NCI-H146 (cell line): ENCODE measurements around the gene ALDOC.
"Not testable (repeated sequence)": the region's sequence is repeated elsewhere in the genome, so short reads cannot be mapped to it uniquely, and the experiment has no call there.

Experiments
- DNase-seq: peaks from one replicate; lab custom pipeline; 2025; lab: John Stamatoyannopoulos, UW

ALDOC gene

DNA sequence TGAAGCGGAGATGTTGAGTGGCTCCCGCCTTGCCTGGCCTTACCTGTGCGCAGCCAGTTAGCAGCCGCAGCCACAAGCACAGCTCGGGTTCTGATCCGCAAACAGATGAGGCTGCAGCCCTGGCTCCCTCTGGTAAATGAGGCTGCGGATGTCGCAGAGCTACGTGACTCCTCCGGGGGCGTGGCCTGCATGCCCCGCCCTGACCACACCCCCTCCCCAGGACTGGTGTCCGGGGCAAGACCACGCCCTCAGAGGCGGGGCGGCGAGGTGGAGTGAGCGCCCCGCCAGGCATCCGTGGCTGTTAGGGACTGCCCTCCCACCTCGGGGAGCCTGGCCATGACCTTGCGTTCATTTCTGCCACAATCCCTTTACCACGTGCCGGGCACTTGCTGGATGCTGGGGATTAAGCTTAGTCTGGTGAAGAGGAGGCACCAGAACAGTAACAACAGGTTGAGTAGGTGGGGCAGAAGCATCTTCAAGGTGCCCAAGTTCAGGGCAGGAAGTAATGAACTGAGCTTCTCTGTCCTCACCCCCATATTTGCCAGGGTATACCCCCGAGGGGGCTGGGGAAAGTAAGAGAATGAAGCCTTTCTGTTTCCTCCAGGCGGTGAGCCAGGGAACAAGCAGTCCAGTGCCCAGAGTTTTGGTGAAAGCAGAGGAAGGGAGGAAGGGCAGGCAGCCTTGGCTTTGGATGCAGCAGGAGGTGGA is at the start of gene ALDOC:
Gene ALDOC, minus strand, starts transcription at position 138 of the 708 bp plus-strand sequence. CDS start 1,363 bp downstream, outside the sequence.
- peak; percentile 98 for DNase-seq

DNA sequence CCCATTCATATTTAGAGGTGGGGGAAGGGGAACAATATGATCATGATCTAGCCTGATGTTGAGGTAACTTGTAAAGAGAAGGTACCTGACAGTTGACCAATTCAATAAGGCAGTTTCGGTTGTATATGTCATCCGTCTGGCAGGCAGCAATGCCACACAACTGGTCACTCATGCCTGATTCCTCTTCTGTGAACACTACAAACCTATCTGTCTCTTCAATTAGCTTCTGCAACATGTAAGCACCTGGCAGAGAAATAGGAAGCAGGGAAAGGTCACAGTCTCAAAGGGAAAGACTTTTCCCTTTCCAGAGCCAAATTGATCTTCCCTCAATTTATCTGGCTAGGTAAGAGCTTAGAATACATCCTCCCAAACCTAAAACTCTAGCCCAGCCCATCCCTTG is 47.5 kb upstream of the ALDOC start:
- DNase-seq, result no peak

DNA sequence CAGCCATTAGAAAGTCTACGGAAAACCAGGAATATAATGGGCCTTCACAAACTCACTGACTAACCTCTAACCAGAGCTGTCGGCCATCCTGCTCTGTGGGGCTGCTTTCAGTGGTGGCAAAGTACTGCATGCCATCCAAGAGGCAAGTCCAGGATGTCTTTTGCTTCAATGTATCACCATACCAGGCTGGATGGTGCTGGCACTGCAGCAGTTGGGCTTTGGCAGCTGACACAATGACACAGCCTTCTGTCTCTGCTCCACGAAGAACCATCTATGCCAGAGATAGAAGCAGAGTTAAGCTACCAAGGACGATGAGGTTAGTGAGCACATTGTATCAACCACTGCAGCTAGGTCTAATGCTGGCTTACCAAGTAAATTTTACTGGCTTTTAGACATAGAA is 47.0 kb upstream of the ALDOC start:
- DNase-seq, result no peak

DNA sequence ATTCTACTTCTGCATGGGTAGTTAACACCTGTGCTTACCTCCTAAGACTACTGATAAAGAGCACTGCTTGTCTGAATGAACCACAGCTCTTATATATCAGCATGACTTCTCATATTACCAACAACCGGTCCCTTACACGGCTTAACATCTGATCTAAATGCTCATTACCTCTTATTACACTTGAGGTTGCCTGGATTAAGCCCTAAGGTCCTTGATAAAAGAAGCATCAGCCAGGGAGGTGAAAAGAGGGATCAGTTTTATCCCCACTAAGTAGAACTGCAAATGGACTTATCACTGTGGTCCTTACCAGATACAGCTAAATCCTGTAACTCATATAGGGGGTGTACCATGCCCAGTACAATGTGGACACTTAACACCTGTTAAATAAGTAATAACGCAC is 45.5 kb upstream of the ALDOC start:
- no peak for DNase-seq

DNA sequence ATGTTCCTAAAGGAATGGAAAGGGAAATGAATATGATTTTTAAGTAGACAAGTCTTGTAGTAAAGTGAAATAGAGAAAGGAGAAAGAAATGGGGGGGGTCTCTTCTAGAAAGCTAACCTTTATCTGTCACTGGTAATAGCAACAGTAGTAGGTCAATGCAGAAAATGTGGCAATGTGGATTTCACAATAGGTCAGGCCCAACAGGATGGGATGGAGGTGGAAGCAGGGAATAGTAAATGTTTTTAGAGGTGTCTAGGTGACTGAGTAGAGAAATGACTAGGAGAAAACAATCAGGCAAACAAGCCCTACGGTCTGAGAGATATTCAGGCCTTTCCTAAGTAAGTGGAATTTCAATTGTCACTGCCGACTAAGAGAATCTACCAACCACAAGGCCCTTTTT is 43.3 kb upstream of the ALDOC start:
- no peak for DNase-seq

DNA sequence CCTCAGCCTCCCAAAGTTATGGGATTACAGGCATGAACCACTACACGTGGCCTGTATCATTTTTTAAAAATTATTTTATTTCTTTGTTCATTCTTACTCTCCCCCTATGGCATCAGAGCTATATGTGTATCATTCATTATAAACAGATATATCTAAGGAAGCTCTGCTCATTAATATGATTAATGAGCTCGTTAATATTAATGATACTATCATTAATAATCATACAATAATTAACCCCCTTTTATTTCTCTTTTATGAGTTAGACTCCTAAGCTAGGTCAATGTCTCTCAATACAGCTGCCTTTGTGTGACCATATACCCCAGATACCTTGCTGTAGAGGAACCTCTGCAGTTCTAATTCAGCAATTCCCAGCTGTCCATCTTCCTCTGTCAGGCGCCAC is 41.8 kb upstream of the ALDOC start:
- no peak for DNase-seq

DNA sequence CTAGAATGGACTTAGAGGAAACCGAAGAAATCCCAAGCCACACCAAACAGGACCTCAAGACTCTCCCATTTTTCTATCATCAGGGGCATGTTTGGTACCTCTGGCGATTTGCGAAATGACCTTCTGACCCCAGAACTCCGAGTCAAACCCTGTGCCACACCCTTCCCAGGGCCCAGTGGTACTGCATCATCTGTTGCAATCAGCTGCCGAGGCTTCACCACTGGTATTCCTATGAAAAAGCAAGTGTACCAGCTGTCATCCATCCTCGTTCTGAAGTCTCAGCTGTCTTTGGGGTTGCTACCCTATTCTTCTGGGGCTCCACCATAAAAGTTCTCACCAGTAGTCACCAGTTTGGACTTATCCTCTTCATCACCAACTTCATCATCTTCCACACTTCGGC is 39.6 kb upstream of the ALDOC start:
- no peak for DNase-seq

DNA sequence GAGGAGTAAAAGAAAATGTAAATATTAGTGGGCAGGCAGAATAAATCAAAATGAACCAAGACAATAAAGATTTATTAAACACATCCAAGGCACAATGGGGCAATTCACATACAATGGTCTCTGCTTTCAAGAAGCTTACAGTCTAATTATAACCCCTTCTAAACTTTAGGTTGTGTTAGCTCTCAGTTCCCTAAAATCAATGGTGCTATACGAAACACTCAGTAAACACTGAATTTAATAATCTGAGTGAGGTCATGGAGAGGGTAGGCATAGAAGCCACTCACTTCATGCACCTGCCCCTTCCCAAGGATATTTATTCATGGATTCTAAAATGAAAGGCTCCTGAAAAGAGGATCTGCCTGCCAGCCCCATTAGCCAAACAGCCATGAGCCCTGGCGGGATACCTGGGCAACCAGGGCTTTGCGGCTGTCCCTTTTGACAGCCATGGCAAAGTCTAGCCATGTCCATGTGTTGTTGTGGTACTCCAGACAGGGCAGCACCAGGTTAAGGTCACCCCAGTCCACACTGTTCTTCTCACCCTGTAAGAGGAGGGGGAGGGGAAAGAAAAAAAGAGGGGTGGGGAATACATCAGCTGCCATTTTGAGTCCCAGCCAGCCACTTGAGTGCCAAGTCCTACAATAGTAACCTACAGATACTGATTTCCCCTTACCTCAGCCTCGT is 38.7 kb upstream of the ALDOC start:
- no peak for DNase-seq

DNA sequence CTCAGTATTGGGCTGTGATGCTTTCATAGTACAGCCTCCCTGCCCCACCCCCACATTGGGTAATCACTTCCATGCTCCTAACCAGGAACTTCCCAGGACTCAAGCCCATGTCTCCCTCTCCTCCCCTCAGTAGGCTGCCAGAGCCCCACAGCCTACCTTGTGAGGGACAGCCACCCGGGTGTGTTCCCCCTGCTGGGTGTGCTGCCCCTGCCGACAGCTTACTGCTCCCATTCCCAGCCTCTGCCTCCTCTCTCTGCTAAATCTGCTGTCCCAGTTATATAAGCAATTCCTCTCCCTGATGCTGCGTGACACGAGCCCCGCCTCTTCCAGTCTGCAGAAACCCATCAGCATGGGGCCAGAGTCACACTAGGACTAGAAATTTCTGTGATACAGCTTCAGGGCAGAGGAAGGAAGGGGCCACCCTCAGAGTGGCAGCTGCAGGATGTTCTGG is 37.3 kb upstream of the ALDOC start, which contains the start of gene RSKR:
Gene RSKR, minus strand, starts transcription at position 255 of the 451 bp plus-strand sequence. Its CDS starts 24 bp downstream, at position 231.
- no peak for DNase-seq

DNA sequence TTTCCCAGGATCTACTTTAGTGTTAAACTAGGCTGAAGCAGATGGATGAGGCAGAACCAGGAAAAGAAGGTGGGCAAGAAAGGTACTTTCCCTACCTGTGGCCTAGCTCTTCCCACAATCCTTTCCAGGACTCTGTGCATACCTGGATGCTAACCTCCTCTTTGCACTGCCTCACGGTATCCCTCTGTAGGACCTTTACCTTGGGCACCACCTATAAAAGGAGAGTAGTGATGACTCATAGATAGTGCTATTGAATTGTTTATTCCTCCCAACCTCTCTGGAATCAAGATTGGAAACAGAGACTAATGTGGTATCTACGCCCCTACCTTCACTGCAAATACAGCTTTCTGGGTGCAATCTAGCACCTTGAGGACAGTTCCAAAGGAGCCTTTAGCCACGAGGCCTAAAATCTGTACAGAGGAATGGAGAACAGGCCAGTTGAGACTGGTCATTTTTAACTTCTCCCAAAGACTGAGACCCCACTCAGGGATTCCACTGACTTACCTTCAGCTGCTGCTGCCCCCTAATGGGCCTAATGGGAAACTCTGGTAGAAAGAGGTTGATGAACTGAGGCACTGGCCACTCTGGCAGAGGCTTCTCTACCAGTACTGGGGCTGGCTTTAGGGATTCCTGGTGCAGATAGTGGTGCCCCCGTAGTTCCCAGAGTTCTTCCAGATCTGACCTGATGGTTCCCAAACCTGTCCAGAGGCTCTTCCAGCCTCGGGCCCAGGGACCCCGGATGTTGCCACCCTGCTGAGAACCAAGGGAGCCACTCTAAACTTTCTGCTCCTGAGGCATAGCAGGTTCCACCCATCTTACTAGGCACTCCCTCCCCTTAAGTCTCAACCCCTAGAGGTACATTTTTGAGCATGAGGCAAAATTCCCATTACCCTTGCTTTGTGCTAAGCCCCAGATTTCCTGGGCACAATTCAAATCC is 36.5 kb upstream of the ALDOC start:
- peak; percentile 28 for DNase-seq

DNA sequence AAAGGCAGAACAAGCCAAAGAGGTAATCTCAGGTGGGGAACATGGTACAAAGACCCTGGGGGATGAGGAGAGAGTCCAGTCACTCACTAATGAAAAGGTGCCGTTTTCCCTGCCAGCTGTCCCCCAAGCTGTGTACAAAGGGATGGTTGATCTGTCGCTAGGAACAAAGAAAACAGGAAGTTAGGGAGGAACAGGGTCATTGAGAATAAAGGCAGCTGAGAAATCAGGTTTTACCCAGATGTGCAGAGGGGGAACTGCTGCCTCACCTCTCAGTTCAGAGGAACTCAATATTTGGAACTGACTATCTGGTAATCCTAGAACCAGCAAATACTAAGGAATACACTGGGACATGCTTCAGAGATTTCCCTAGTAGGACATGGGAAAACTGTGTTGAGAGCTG is 35.8 kb upstream of the ALDOC start:
- peak; percentile 49 for DNase-seq

DNA sequence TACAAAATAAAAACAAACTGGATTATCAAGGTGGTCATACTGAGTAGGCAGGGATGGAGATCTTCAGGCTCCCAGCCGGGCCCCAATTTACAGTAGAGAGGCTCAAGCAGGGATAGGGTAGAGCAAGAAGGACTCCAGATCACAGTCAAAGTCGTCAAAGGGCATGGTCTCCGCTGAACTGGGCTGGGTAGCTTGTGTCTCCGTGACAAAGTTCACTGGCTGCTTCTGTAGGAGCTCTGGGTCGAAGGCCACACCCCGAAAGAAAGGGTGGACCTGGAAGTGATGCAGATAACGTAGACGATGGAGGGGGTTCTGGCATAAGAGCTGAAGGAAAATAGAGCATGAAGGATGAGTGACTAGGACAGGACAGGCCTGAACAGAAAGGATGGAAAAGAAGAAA is 33.7 kb upstream of the ALDOC start:
- DNase-seq, result no peak

DNA sequence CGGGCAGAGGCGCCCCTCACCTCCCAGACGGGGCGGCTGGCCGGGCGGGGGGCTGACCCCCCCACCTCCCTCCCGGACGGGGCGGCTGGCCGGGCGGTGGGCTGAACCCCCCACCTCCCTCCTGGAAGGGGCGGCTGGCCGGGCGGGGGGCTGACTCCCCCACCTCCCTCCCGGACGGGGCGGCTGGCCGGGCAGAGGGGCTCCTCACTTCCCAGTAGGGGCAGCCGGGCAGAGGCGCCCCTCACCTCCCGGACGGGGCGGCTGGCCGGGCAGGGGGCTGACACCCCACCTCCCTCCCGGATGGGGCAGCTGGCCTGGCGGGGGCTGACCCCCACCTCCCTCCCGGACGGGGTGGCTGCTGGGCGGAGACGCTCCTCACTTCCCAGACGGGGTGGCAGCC is 27.3 kb upstream of the ALDOC start:
- not testable (repeated sequence) for DNase-seq

DNA sequence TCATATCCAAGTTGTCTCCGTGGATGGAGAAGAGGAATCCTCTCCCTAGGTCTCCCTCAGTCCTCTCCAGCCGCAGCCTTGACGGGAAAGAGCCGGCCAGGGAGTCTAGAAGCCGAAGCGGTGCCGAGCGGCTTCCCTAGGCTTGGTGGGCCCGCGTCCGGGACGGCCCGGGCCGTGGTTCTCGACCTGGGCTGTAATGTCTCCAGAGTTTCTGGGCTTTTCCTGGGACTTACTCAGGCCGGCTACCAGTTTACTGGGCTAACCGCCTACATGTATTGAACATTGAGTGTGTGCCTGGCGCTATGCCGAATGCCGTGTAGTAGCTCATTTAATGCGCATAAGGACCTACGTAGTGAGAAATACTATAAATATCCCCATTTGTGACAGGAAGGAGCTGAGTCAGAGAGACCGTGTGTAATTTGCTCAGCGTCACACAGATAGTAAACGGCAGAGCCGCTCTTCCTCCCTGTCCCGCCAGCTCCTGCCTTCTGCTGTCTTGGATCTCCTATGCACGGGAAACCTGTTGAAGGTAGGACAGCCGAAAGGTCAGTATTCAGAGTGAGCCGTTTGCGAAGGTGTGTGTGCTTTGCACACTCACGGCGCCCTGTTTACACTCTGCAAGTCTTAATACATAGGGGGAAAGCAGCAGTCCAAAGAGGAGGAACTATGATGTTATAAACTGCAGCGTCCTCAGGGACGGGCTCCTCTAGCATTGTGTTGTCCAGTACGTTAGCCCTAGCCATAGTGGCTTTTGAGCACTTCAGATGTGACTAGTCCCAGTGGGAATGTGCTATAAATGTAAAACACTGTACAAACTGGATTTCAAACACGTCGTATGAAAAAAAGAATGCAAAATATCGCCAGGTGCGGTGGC is 22.9 kb upstream of the ALDOC start:
- DNase-seq, result peak; percentile 66

DNA sequence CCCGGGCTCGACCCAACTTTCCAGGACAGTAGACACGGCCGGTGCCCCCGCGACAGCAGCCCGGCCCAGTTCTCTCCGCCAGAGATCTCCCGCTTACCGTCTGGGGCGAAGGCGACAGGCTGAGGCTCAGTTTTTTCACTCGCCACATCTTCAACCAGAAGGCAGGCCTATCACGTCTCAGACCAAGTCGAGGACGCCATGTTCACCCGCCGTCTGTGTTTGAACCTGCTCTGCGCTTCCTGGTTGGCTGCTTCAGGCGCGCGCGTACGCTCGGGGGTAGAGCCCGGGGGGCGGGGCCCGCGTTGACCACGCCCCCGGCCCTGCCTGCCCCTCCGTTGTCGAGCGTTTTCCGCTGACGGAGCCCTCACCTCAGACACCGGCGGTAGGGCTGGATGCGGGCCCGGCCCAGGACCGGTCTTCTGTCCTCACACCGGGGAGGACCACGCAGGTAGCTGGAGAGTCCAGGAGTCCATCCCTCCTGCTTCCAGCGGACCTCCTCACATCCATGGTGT is 22.2 kb upstream of the ALDOC start, which contains the start of gene SPAG5:
Gene SPAG5, minus strand, starts transcription at position 227 of the 512 bp plus-strand sequence. Its CDS starts 79 bp downstream, at position 148.
- peak; percentile 94 for DNase-seq

DNA sequence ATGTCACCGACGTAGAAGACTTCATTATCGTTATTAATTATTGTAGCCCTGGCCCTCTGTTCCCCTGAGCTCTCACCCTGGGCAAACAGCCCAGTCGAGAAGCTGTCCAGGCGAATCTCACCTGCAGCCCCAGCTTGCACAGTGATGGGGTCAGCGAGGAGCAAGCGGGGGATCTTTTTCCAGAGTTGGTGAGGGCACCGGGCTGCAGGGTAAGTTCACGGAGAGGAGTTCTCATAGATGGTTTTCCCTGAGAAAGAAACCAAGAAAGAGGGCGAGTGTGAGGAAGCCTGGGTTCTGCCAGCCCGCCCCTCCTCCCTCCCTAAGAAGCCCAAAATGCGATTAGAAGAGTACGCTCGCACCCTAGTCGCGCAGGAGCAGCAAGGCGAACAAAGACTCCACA is 21.7 kb upstream of the ALDOC start:
- no peak for DNase-seq

DNA sequence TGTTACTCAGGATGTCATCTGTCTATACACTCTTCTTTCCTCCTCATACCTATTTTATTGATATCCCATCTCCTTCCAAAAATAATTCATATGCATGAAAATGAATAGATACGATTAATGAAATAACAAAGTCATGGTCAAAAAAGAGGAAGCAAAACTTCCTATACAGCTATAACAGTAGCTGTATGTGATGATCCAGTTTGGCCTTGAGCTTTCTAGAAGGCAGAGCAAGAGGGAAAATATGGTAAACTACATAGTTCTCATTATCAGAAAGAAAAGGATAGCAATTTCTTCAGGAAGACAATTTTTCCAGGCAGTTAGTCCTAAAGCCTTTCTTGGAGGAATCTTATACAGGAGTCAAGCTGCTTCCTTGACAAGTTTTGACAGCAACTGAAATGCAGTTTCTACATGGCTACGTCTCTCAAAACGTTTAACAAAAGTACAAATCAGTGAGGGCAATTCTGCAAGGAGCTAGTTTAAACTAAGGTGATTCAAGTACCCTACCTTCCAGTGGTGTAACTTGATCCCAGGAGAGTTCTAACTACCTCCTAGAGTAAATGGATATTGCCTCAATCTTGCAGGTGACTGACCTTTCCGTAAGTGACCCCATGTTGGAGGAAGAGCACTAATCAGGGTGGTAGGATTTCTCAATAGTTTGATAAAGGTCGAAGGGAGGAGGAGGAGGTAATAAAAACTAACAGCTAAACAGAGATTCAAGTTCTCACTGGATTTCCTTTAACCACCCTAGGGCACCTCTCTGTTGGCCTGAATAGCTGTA is 21.1 kb upstream of the ALDOC start:
- DNase-seq, result peak; percentile 12

DNA sequence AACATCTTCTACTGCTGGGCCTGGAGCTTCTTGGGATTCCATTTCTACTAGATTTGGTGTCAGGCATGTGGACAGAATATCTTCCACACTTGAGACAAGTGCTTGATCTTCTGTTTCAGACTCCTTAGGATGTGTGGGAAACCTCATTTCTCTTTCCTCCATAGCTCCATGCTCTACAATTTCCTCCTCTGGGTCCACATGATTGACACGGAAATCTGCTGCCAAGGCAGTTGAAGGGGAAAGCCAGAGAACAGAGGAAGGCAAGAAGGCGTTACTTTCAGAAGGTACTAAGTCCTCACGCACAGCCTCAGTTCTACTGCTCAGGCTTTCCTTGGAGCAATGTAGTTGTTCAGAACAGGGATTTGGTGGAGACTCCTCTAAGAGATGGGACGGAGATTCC is 15.6 kb upstream of the ALDOC start:
- no peak for DNase-seq

DNA sequence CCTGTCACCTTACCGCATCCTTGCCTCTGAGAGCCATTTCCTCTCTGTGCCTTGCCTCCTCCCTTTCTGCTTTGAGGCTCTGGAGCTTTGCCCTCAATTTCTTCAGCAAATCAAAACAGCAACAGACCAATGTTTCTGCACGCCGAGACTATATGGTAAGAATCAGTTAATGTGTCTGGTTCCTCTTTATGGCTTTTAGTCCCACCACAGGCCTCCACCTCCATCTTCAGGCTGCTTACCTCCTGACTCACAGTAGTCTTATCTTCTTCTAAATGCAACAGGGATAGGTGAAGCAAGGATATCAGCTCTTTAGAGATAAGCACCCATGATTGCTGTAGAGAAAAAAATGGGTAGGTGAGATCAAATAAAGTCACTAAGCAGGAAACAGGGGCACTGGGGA is 9.2 kb upstream of the ALDOC start:
- DNase-seq, result no peak

DNA sequence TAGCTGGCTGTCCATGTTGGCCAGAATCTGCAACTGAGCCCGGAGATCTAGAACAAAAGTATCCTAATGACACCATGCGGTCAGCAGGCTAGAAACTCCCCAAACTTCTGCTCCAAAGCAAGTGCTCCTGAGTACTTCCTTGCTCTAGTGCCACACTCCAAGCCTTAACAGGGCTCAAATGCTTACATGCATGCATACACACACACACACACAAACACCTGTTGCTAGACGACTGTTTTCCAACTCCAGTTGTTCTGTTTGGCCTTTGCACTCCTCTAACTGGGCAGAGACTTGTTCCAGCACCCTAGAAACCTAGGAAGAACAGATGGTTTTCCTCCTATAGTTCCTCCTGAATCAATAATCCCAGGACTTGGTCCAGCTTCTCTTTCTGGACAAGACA is 7.7 kb upstream of the ALDOC start:
- DNase-seq, result no peak
